ENCODE results near the gene HPSE2. TPM values are rescaled to one million over a fixed set of nuclear protein-coding genes. Genes with fewer than 3 reads are reported as not detected.
"Not testable (repeated sequence)": the region's sequence is repeated elsewhere in the genome, so short reads cannot be mapped to it uniquely, and the experiment has no call there.

HPSE2 gene
- total RNA-seq, 2 experiments from 2014 or later = not detected

- no peaks in the 10 kb centered on the region for H3K27me3 Mint-ChIP-seq (ENCODE audit: low read depth)
- ATAC-seq (no peak), DNase-seq (no peak)
- no peaks in the 10 kb centered on the region for H3K36me3 Mint-ChIP-seq (ENCODE audit: low read depth)
- no peaks in the 10 kb centered on the region for H3K4me1 Mint-ChIP-seq (ENCODE audit: low read depth)
- ChIA-PET POLR2A (no interaction called here), CTCF (no interaction called here)
- H3K27ac Mint-ChIP-seq = no peak overlapping the region
- no peaks in the 10 kb centered on the region for H3K9me3 Mint-ChIP-seq (ENCODE audit: insufficient read depth)
- no peak overlapping the region for H3K4me3 Mint-ChIP-seq
Observed at GRCh38 chr10:98524124-98524523, 711.5 kb downstream of the HPSE2 start.

DNA sequence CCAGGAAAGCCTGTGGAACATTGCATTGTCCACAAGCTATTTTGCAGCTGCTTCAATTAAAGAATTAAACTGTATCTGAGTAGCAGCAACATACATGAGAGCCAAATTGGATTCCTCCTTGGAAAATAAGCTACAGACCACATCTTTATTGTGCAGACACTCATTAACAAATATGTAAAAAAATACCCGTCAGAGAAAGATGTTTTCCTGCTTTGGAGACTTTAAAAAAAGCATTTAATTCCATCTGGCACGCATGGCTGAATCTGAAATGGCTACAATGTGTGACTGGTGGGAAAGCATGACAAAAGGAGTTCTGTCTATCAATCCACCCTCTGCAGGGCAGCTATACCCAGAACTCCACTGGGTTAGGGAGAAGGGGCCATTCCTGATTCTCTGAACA is 715.8 kb downstream of the HPSE2 start:
- DNase-seq = no peak
- POLR2A ChIA-PET = no interaction called here
- Mint-ChIP-seq H3K27ac (no peak overlapping the region), H3K4me3 (no peak overlapping the region), H3K9me3 (ENCODE audit: insufficient read depth) (no peaks in the 10 kb centered on the region), H3K36me3 (ENCODE audit: low read depth) (no peaks in the 10 kb centered on the region), H3K27me3 (ENCODE audit: low read depth) (peaks cover 4% of the 10 kb centered on the region), H3K4me1 (ENCODE audit: low read depth) (no peaks in the 10 kb centered on the region)
- ATAC-seq = no peak
- CTCF ChIA-PET = interaction anchor here (1.1 kb wide), 1 partner anchor 16 kb away, joined by 5 read pairs; no protein-coding TSS in a partner anchor

- Mint-ChIP-seq H3K36me3 (ENCODE audit: low read depth) (no peaks in the 10 kb centered on the region), H3K9me3 (ENCODE audit: insufficient read depth) (no peaks in the 10 kb centered on the region), H3K27ac (no peak overlapping the region), H3K4me1 (ENCODE audit: low read depth) (no peaks in the 10 kb centered on the region), H3K4me3 (no peak overlapping the region), H3K27me3 (ENCODE audit: low read depth) (peaks cover 4% of the 10 kb centered on the region)
- ChIA-PET POLR2A (no interaction called here), CTCF (interaction anchor here (1.3 kb wide), 1 partner anchor 13 kb away, joined by 3 read pairs; no protein-coding TSS in a partner anchor)
- ATAC-seq = no peak
- DNase-seq = no peak
Observed at GRCh38 chr10:98517672-98518071, 718.0 kb downstream of the HPSE2 start.

- CTCF ChIA-PET = interaction anchor here (1.3 kb wide), 1 partner anchor 12 kb away, joined by 3 read pairs; no protein-coding TSS in a partner anchor
- Mint-ChIP-seq H3K27ac (no peak overlapping the region), H3K4me3 (no peak overlapping the region), H3K4me1 (ENCODE audit: low read depth) (no peaks in the 10 kb centered on the region), H3K9me3 (ENCODE audit: insufficient read depth) (no peaks in the 10 kb centered on the region), H3K36me3 (ENCODE audit: low read depth) (no peaks in the 10 kb centered on the region), H3K27me3 (ENCODE audit: low read depth) (peaks cover 4% of the 10 kb centered on the region)
- DNase-seq (no peak), ATAC-seq (no peak)
- POLR2A ChIA-PET = no interaction called here
Observed at GRCh38 chr10:98516352-98516751, 719.3 kb downstream of the HPSE2 start.

GRCh38 chr10:98513704-98514103 is 721.9 kb downstream of the HPSE2 start:
- Mint-ChIP-seq H3K27me3 (ENCODE audit: low read depth) (peaks cover 4% of the 10 kb centered on the region), H3K36me3 (ENCODE audit: low read depth) (no peaks in the 10 kb centered on the region), H3K9me3 (ENCODE audit: insufficient read depth) (no peaks in the 10 kb centered on the region), H3K27ac (no peak overlapping the region), H3K4me1 (ENCODE audit: low read depth) (no peaks in the 10 kb centered on the region), H3K4me3 (no peak overlapping the region)
- CTCF ChIA-PET = interaction anchor here (0.6 kb wide), 1 partner anchor 50 kb away, joined by 3 read pairs; no protein-coding TSS in a partner anchor
- no peak for DNase-seq
- POLR2A ChIA-PET = no interaction called here
- ATAC-seq = no peak

- DNase-seq (no peak), ATAC-seq (no peak)
- no peaks in the 10 kb centered on the region for H3K4me1 Mint-ChIP-seq (ENCODE audit: low read depth)
- H3K27ac Mint-ChIP-seq = no peak overlapping the region
- CTCF ChIA-PET = interaction anchor here (0.7 kb wide), 1 partner anchor 267 kb away, joined by 3 read pairs; no protein-coding TSS in a partner anchor
- POLR2A ChIA-PET = no interaction called here
- peaks cover 5% of the 10 kb centered on the region for H3K27me3 Mint-ChIP-seq (ENCODE audit: low read depth)
- no peaks in the 10 kb centered on the region for H3K36me3 Mint-ChIP-seq (ENCODE audit: low read depth)
- no peak overlapping the region for H3K4me3 Mint-ChIP-seq
- H3K9me3 Mint-ChIP-seq (ENCODE audit: insufficient read depth) = no peaks in the 10 kb centered on the region
Observed at GRCh38 chr10:98511876-98512275, 723.8 kb downstream of the HPSE2 start.

DNA sequence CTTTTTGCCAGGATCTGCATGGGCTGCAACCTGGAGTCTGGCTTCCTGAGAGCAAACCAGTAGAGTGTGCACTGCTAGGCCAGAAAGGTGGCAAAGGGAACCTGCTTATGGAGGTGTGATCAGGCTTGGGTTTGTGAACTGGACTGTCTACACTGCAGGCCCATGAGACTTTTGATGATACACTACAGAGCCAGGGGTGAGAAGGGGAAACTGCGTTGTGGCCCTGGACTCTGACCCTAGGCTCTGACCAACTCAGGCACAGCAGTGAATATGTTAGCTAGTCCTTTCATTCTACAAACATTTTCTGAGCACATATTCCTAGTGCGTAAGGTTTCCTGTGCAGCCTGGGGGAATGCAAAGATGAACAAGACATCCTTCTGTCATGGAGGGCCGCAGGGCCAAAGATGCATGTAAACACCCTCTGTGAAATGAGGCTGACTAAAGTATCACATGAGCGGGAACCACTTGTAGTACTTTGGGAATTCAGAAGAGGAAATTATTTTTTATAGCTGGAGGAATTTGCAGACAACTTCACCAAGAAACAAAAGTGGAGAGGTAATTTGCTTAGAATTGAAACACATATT is 725.1 kb downstream of the HPSE2 start:
- Mint-ChIP-seq H3K4me3 (no peak overlapping the region), H3K27me3 (ENCODE audit: low read depth) (peaks cover 3% of the 10 kb centered on the region), H3K27ac (no peak overlapping the region), H3K9me3 (ENCODE audit: insufficient read depth) (no peaks in the 10 kb centered on the region), H3K4me1 (ENCODE audit: low read depth) (no peaks in the 10 kb centered on the region), H3K36me3 (ENCODE audit: low read depth) (no peaks in the 10 kb centered on the region)
- ChIA-PET CTCF (no interaction called here), POLR2A (no interaction called here)
- no peak for ATAC-seq
- no peak for DNase-seq

GRCh38 chr10:98509745-98510144 is 725.9 kb downstream of the HPSE2 start:
- Mint-ChIP-seq H3K9me3 (ENCODE audit: insufficient read depth) (no peaks in the 10 kb centered on the region), H3K27ac (no peak overlapping the region), H3K36me3 (ENCODE audit: low read depth) (no peaks in the 10 kb centered on the region), H3K4me1 (ENCODE audit: low read depth) (no peaks in the 10 kb centered on the region), H3K27me3 (ENCODE audit: low read depth) (peaks cover 3% of the 10 kb centered on the region), H3K4me3 (no peak overlapping the region)
- ATAC-seq (no peak), DNase-seq (no peak)
- CTCF ChIA-PET = no interaction called here
- POLR2A ChIA-PET = no interaction called here

GRCh38 chr10:98502535-98502934 is 733.1 kb downstream of the HPSE2 start:
- peaks cover 11% of the 10 kb centered on the region for H3K27me3 Mint-ChIP-seq (ENCODE audit: low read depth)
- H3K4me3 Mint-ChIP-seq; POLR2A ChIA-PET; ATAC-seq; H3K27ac Mint-ChIP-seq; H3K36me3 Mint-ChIP-seq (ENCODE audit: low read depth); CTCF ChIA-PET; DNase-seq; H3K4me1 Mint-ChIP-seq (ENCODE audit: low read depth); H3K9me3 Mint-ChIP-seq (ENCODE audit: insufficient read depth): not testable (repeated sequence)

GRCh38 chr10:98492763-98493162 is 742.9 kb downstream of the HPSE2 start:
- no peak for DNase-seq
- H3K4me1 Mint-ChIP-seq (ENCODE audit: low read depth) = peaks cover 2% of the 10 kb centered on the region

GRCh38 chr10:98489561-98490481 is 745.8 kb downstream of the HPSE2 start:
- ATAC-seq (no peak), DNase-seq (no peak)
- H3K9me3 Mint-ChIP-seq (ENCODE audit: insufficient read depth) = peaks cover under 1% of the 10 kb centered on the region
- no peaks in the 10 kb centered on the region for H3K36me3 Mint-ChIP-seq (ENCODE audit: low read depth)
- peaks cover 10% of the 10 kb centered on the region for H3K27me3 Mint-ChIP-seq (ENCODE audit: low read depth)
- POLR2A ChIA-PET = interaction anchor here (0.6 kb wide), 1 partner anchor 206 kb away, joined by 3 read pairs; no protein-coding TSS in a partner anchor
- CTCF ChIA-PET = no interaction called here
- H3K4me3 Mint-ChIP-seq = no peak overlapping the region
- H3K4me1 Mint-ChIP-seq (ENCODE audit: low read depth) = peaks cover 2% of the 10 kb centered on the region
- no peak overlapping the region for H3K27ac Mint-ChIP-seq

More at GRCh38 chr10:98492763-98493162, 742.9 kb downstream of the HPSE2 start:
- no peak overlapping the region for H3K27ac Mint-ChIP-seq
- H3K9me3 Mint-ChIP-seq (ENCODE audit: insufficient read depth) = peaks cover 13% of the 10 kb centered on the region
- no peaks in the 10 kb centered on the region for H3K36me3 Mint-ChIP-seq (ENCODE audit: low read depth)
- POLR2A ChIA-PET = no interaction called here
- ATAC-seq = no peak
- CTCF ChIA-PET = no interaction called here
- H3K4me3 Mint-ChIP-seq = no peak overlapping the region
- peaks cover 13% of the 10 kb centered on the region for H3K27me3 Mint-ChIP-seq (ENCODE audit: low read depth)

Data from activated CD8-positive, alpha-beta T cell treated with anti-CD3 and anti-CD28 coated beads, Interleukin-2, amount 10 ng/mL, durations not matched to agents 7 days and 5 days (primary cell).